B cell (primary cell): ENCODE data around the gene EHBP1. TPM values are rescaled to one million over a fixed set of nuclear protein-coding genes. Genes with fewer than 3 reads are reported as not detected.

ENCODE experiments used
- ATAC-seq: fragments of 200-7000 bp; cut with Tn5 transposase; one replicate; pipeline ENCODE4 v1.10.0; 2021; ENCODE audit warnings: low read depth, mild to moderate bottlenecking, moderate number of reproducible peaks, moderate library complexity
- CTCF ChIA-PET: fragments of 350-600 bp; sonication (Branson Sonifier 250); formaldehyde crosslinking; loops from one replicate; lab custom pipeline; 2021; ENCODE audit warnings: antibody characterized with exemption, inconsistent platforms; lab: Charles Lee
- POLR2A ChIA-PET: fragments of 350-600 bp; sonication (Branson Sonifier 250); formaldehyde crosslinking; loops from one replicate; lab custom pipeline; 2021; ENCODE audit warnings: antibody characterized with exemption; lab: Charles Lee
- DNase-seq: peaks from one replicate; pipeline ENCODE4 v3.0.0; 2013
- H2AFZ ChIP-seq: 2 replicates; pipeline ENCODE4 v1.6.1; 2012; ENCODE audit warnings: mild to moderate bottlenecking, low read depth, low read length; ENCODE audit not compliant: insufficient read depth, poor library complexity, severe bottlenecking
- H3K27ac ChIP-seq, 2 donors: 1 replicate in 1 of 2; 2 replicates in 1 of 2; pipeline ENCODE4 v1.5.1; 2012 to 2013; ENCODE audit warnings: low read length in 2 of 2, mild to moderate bottlenecking in 2 of 2, moderate library complexity in 1 of 2
- H3K27me3 ChIP-seq, 4 experiments: fragments of 200-600 bp in 1 of 4; sonication (generic) in 1 of 4; replicated peaks in 1 of 4; 1 replicate in 2 of 4; 2 replicates in 2 of 4; pipeline versions ENCODE4 v1.6.1 to v1.7.0; 2013 to 2016; ENCODE audit warnings: low read length in 3 of 4, mild to moderate bottlenecking in 2 of 4, mixed read lengths in 1 of 4, moderate library complexity in 1 of 4; ENCODE audit not compliant: insufficient read depth in 4 of 4, control insufficient read depth in 3 of 4; ENCODE audit errors: control extremely low read depth in 1 of 4
- H3K36me3 ChIP-seq, 2 experiments: replicated peaks in 1 of 2; 1 replicate in 1 of 2; 2 replicates in 1 of 2; pipeline versions ENCODE4 v1.6.1 to v1.7.1; 2013; ENCODE audit warnings: low read length in 1 of 2; ENCODE audit not compliant: insufficient read depth in 2 of 2, control insufficient read depth in 1 of 2; ENCODE audit errors: control extremely low read depth in 1 of 2, extremely low read depth in 1 of 2
- H3K4me1 ChIP-seq, 2 donors: fragments of 200-600 bp in 1 of 2; sonication (generic) in 1 of 2; 1 replicate in 1 of 2; 2 replicates in 1 of 2; pipeline versions ENCODE4 v1.5.1 to v1.6.1; 2013 to 2017; ENCODE audit warnings: low read length in 2 of 2; ENCODE audit not compliant: control insufficient read depth in 2 of 2, insufficient read depth in 2 of 2
- H3K4me2 ChIP-seq: replicated peaks from 2 replicates; pipeline ENCODE3; 2012; ENCODE audit warnings: mild to moderate bottlenecking, low read depth, low read length; ENCODE audit not compliant: poor library complexity, severe bottlenecking
- H3K4me3 ChIP-seq, 5 experiments: fragments of 200-600 bp in 1 of 5; sonication (generic) in 1 of 5; 1 replicate in 3 of 5; 2 replicates in 2 of 5; pipeline versions ENCODE4 v1.5.1 to v1.7.0; 2011 to 2016; ENCODE audit warnings: low read length in 4 of 5, mild to moderate bottlenecking in 4 of 5, low read depth in 2 of 5, control low read depth in 1 of 5, moderate library complexity in 1 of 5; ENCODE audit not compliant: insufficient read depth in 1 of 5; ENCODE audit errors: control extremely low read depth in 1 of 5, extremely low read depth in 1 of 5
- H3K79me2 ChIP-seq: fragments of 200-600 bp; sonication (generic); one replicate; pipeline ENCODE4 v1.6.0; 2016; ENCODE audit warnings: low read length; ENCODE audit not compliant: control insufficient read depth, insufficient read depth
- H3K9ac ChIP-seq: fragments of 200-600 bp; sonication (generic); 2 replicates; pipeline ENCODE4 v1.6.1; 2017; ENCODE audit warnings: mild to moderate bottlenecking, low read length, moderate library complexity
- H3K9me3 ChIP-seq, 3 donors: one replicate each; pipeline versions ENCODE4 v1.6.1 to v1.7.1; 2013; ENCODE audit warnings: low read length in 2 of 3; ENCODE audit not compliant: control insufficient read depth in 2 of 3, insufficient read depth in 1 of 3; ENCODE audit errors: control extremely low read depth in 1 of 3
- H4K20me1 ChIP-seq: 2 replicates; pipeline ENCODE4 v1.6.0; 2012; ENCODE audit warnings: mild to moderate bottlenecking, low read length; ENCODE audit not compliant: insufficient read depth, control insufficient read depth, poor library complexity, severe bottlenecking
- H3K27ac Mint-ChIP-seq: one replicate; pipeline ENCODE4 v1.8.0; 2021; ENCODE audit warnings: mixed read lengths
- H3K27me3 Mint-ChIP-seq: one replicate; pipeline ENCODE4 v1.8.0; 2021; ENCODE audit warnings: mixed read lengths
- H3K4me1 Mint-ChIP-seq: one replicate; pipeline ENCODE4 v1.8.0; 2021; ENCODE audit warnings: mixed read lengths
- H3K4me3 Mint-ChIP-seq: one replicate; pipeline ENCODE4 v1.8.0; 2021; ENCODE audit warnings: mixed read lengths
- H3K9me3 Mint-ChIP-seq: one replicate; pipeline ENCODE4 v1.8.0; 2022; ENCODE audit warnings: mixed read lengths; ENCODE audit not compliant: insufficient read depth
- EZH2 ChIP-seq: IDR thresholded peaks from 2 replicates; pipeline ENCODE4 v1.6.1; 2012; ENCODE audit warnings: borderline replicate concordance, low read depth, mild to moderate bottlenecking, moderate library complexity, low read length; ENCODE audit not compliant: insufficient read depth, poor library complexity, severe bottlenecking
- WGBS: methylation state at CpG from one replicate; pipeline ENCODE4 v1.1.5; 2013; ENCODE audit warnings: missing lambda C conversion rate; ENCODE audit not compliant: insufficient coverage; 5-methylcytosine and 5-hydroxymethylcytosine counted together
- intact Hi-C: fragments of 100-400 bp; cut with micrococcal nuclease; formaldehyde crosslinking; loops from one replicate; pipeline ENCODE4 v1.10.0; 2022
- polyA plus RNA-seq: library from polyadenylated mRNA; depleted of rRNA; stranded (reverse); fragments of >200 nt; gene quantifications from 2 replicates; pipeline ENCODE4 v1.2.3, GENCODE V29; 2012
- total RNA-seq, 2 donors: library from RNA; stranded (reverse); fragments of 120-200 nt in 1 of 2; gene quantifications; 1 replicate in 1 of 2; 2 replicates in 1 of 2; pipeline versions ENCODE4 v1.2.3 to v1.2.4, GENCODE V29; 2013 to 2022
- TF ChIP-seq, protein P1 (sequence below): fragments of 200-600 bp; IDR thresholded peaks from one replicate; pipeline ENCODE4 v1.8.0; 2022; ENCODE audit warnings: antibody characterized with exemption, mild to moderate bottlenecking

The EHBP1 gene
- total and polyA plus RNA-seq, 2 donors (not counting 1 experiment from before 2014, with no cell fraction given), result 8.8 to 34.7 TPM

DNA sequence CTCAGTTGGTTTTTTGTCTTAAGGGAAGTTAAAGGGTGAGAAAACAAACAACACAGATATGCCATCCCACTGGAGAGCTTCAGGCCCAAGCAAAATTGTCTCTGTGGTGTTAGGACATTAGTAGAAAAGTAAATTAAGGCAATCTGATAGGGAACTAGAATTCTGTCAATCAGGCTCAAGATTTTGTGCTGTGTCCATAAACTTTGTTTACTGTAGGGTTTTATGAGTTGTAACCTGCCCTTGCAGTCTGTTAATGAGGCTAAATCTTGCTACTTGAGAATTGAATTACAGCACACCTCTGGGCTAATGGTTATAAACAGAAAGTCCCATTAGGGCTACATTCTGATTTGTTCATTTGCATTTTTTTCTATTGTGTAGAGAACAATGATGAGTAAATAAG, 267.1 kb downstream of the EHBP1 start:
- no peak overlapping the region for H3K9ac ChIP-seq
- Mint-ChIP-seq H3K27ac (no peak overlapping the region), H3K27me3 (no peaks in the 10 kb centered on the region), H3K4me3 (no peak overlapping the region), H3K9me3 (no peaks in the 10 kb centered on the region), H3K4me1 (no peaks in the 10 kb centered on the region)
- H3K4me1 ChIP-seq, result no peaks in the 10 kb centered on the region
- no peak overlapping the region for H3K4me2 ChIP-seq
- no peaks in the 10 kb centered on the region for H3K79me2 ChIP-seq
- no peak overlapping the region for H3K4me3 ChIP-seq
- no peak for DNase-seq
- no peaks in the 10 kb centered on the region for H4K20me1 ChIP-seq
- no peaks in the 10 kb centered on the region for H3K9me3 ChIP-seq
- no peaks in the 10 kb centered on the region for H3K27me3 ChIP-seq
- no peaks in the 10 kb centered on the region for H3K36me3 ChIP-seq
- CTCF ChIA-PET, result no interaction called here
- H2AFZ ChIP-seq, result no peak overlapping the region
- ATAC-seq, result no peak
- H3K27ac ChIP-seq, result no peak overlapping the region
- POLR2A ChIA-PET, result no interaction called here
- intact Hi-C loops, result no loop called here
- TF ChIP-seq, protein P1, sequence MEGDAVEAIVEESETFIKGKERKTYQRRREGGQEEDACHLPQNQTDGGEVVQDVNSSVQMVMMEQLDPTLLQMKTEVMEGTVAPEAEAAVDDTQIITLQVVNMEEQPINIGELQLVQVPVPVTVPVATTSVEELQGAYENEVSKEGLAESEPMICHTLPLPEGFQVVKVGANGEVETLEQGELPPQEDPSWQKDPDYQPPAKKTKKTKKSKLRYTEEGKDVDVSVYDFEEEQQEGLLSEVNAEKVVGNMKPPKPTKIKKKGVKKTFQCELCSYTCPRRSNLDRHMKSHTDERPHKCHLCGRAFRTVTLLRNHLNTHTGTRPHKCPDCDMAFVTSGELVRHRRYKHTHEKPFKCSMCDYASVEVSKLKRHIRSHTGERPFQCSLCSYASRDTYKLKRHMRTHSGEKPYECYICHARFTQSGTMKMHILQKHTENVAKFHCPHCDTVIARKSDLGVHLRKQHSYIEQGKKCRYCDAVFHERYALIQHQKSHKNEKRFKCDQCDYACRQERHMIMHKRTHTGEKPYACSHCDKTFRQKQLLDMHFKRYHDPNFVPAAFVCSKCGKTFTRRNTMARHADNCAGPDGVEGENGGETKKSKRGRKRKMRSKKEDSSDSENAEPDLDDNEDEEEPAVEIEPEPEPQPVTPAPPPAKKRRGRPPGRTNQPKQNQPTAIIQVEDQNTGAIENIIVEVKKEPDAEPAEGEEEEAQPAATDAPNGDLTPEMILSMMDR, result no peak
- TF ChIP-seq EZH2, result no peak

DNA sequence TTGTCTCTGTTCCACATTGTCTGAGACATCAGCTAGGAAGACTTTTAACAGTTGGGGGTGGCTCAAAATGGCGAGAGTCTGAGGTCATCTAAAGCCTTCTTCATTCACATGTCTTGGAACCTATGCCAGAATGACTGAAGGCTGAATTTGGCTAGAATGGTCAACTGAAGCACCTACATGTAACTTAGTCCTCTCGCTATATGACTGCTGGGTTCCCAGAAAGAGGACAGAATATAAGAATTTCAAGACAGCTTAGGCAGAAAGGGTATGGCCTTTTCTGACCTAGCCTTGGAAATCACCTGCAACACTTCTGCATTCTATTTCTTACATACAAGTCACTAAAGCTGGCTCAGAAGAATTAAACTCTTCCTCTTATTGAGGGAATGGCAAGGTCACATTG, 269.5 kb downstream of the EHBP1 start:
- TF ChIP-seq, protein P1, result no peak
- no peak for TF ChIP-seq EZH2
- no peak overlapping the region for H3K4me3 Mint-ChIP-seq
- H3K27me3 Mint-ChIP-seq, result no peaks in the 10 kb centered on the region
- whole genome bisulfite sequencing, result 83% methylated on average over 1 of the region's 2 CpGs
- intact Hi-C loops, result no loop called here
- H3K4me1 Mint-ChIP-seq, result no peaks in the 10 kb centered on the region
- Histone ChIP-seq H3K27me3 (no peaks in the 10 kb centered on the region), H3K9me3 (no peaks in the 10 kb centered on the region), H3K9ac (no peak overlapping the region), H4K20me1 (no peaks in the 10 kb centered on the region), H3K4me3 (no peak overlapping the region), H3K4me1 (no peaks in the 10 kb centered on the region), H3K27ac (no peak overlapping the region), H3K79me2 (no peaks in the 10 kb centered on the region), H2AFZ (no peak overlapping the region), H3K4me2 (no peak overlapping the region), H3K36me3 (peaks cover 0 to under 1% of the 10 kb centered on the region in 2 experiments)
- H3K9me3 Mint-ChIP-seq, result no peaks in the 10 kb centered on the region
- H3K27ac Mint-ChIP-seq, result no peak overlapping the region
- ChIA-PET CTCF (no interaction called here), POLR2A (no interaction called here)
- no peak for DNase-seq
- ATAC-seq, result no peak
